H1 (cell line): ENCODE results near the gene ARHGEF16. TPM values are rescaled to one million over a fixed set of nuclear protein-coding genes. Genes with fewer than 3 reads are reported as not detected.

Source experiments
- CTCF ChIA-PET: fragments of 300-600 bp; sonication (Branson Sonifier 250); formaldehyde crosslinking; loops from one replicate; lab custom pipeline; 2021; ENCODE audit not compliant: partially characterized antibody; lab: Charles Lee
- POLR2A ChIA-PET: fragments of 300-600 bp; sonication (Branson Sonifier 250); formaldehyde crosslinking; loops from one replicate; lab custom pipeline; 2021; ENCODE audit warnings: inconsistent platforms; ENCODE audit not compliant: partially characterized antibody; lab: Charles Lee
- DNase-seq, 2 experiments: peaks; one replicate each; pipeline versions ENCODE4 v3.0.0 to v3.0.0-alpha.2; 2010 to 2022; ENCODE audit warnings: low spot score in 2 of 2, low read depth in 1 of 2, mixed read lengths in 1 of 2
- FAIRE-seq: peaks from 2 replicates; lab custom pipeline; 2011; peaks lifted over from hg19 to GRCh38; lab: Jason Lieb, UNC
- H2AFZ ChIP-seq: 2 replicates; pipeline ENCODE4 v1.8.1; 2012; ENCODE audit warnings: low read length, inconsistent platforms
- H2AK5ac ChIP-seq: 2 replicates; pipeline ENCODE4 v1.6.1; 2013; ENCODE audit warnings: low read depth, low read length
- H2BK120ac ChIP-seq: replicated peaks from 2 replicates; pipeline ENCODE3; 2013; ENCODE audit warnings: low read depth, low read length, inconsistent platforms
- H2BK12ac ChIP-seq: 2 replicates; pipeline ENCODE4 v1.6.1; 2013; ENCODE audit warnings: low read depth, low read length
- H2BK15ac ChIP-seq: 2 replicates; pipeline ENCODE4 v1.6.1; 2013; ENCODE audit warnings: low read length
- H2BK20ac ChIP-seq: 2 replicates; pipeline ENCODE4 v1.6.1; 2013; ENCODE audit warnings: low read length
- H2BK5ac ChIP-seq: 2 replicates; pipeline ENCODE4 v1.6.1; 2013; ENCODE audit warnings: low read depth, low read length
- H3K14ac ChIP-seq: 2 replicates; pipeline ENCODE4 v1.6.1; 2013; ENCODE audit warnings: inconsistent platforms; ENCODE audit not compliant: insufficient read length
- H3K18ac ChIP-seq: 2 replicates; pipeline ENCODE4 v1.6.1; 2013; ENCODE audit warnings: low read length; ENCODE audit errors: extremely low read depth
- H3K23ac ChIP-seq: 2 replicates; pipeline ENCODE4 v1.6.1; 2013; ENCODE audit warnings: inconsistent platforms; ENCODE audit not compliant: insufficient read length
- H3K23me2 ChIP-seq: 2 replicates; pipeline ENCODE4 v1.6.1; 2013; ENCODE audit warnings: low read depth, low read length
- H3K27ac ChIP-seq: 2 replicates; pipeline ENCODE4 v1.6.1; 2011; ENCODE audit warnings: low read depth, low read length, inconsistent platforms
- H3K27me3 ChIP-seq, 4 experiments: replicated peaks in 1 of 4; 1 replicate in 1 of 4; 2 replicates in 3 of 4; pipeline versions ENCODE4 v1.6.1 to v1.8.1; 2011 to 2013; ENCODE audit warnings: low read length in 3 of 4, mild to moderate bottlenecking in 3 of 4, inconsistent platforms in 2 of 4, mixed read lengths in 2 of 4, moderate library complexity in 1 of 4; ENCODE audit not compliant: control insufficient read depth in 3 of 4, insufficient read depth in 3 of 4; ENCODE audit errors: extremely low read depth in 1 of 4
- H3K36me3 ChIP-seq, 4 experiments: 2 replicates each; pipeline versions ENCODE4 v1.6.1 to v1.8.1; 2011 to 2013; ENCODE audit warnings: mild to moderate bottlenecking in 4 of 4, low read length in 3 of 4, moderate library complexity in 2 of 4, control low read depth in 1 of 4, inconsistent platforms in 1 of 4; ENCODE audit not compliant: insufficient read depth in 4 of 4, control insufficient read depth in 2 of 4
- H3K4ac ChIP-seq: replicated peaks from 2 replicates; pipeline ENCODE3; 2013; ENCODE audit warnings: low read length, low read depth, mixed read lengths, inconsistent platforms; ENCODE audit not compliant: insufficient read length
- H3K4me1 ChIP-seq, 4 experiments: replicated peaks in 1 of 4; 1 replicate in 1 of 4; 2 replicates in 3 of 4; pipeline versions ENCODE4 v1.6.1 to v1.8.1; 2011 to 2013; ENCODE audit warnings: low read length in 3 of 4, inconsistent platforms in 2 of 4, mixed read lengths in 1 of 4; ENCODE audit not compliant: insufficient read depth in 4 of 4, control insufficient read depth in 3 of 4
- H3K4me2 ChIP-seq, 2 experiments: 2 replicates each; pipeline versions ENCODE4 v1.6.1 to v1.8.1; 2011 to 2013; ENCODE audit warnings: low read depth in 2 of 2, low read length in 2 of 2, control low read depth in 1 of 2, inconsistent platforms in 1 of 2, mild to moderate bottlenecking in 1 of 2; ENCODE audit not compliant: insufficient read depth in 1 of 2
- H3K4me3 ChIP-seq, 4 experiments: fragments of 200-600, 300-600 bp in 1 of 4; sonication (generic), shearing (Covaris generic), sonication (Bioruptor Twin) in 1 of 4; 2 replicates each; pipeline versions ENCODE4 v1.5.1 to v1.8.1; 2011 to 2016; ENCODE audit warnings: low read length in 4 of 4, low read depth in 3 of 4, control low read depth in 2 of 4, inconsistent platforms in 2 of 4, mild to moderate bottlenecking in 2 of 4, mixed read lengths in 1 of 4, moderate library complexity in 1 of 4; ENCODE audit not compliant: insufficient read depth in 2 of 4; ENCODE audit errors: extremely low read depth in 1 of 4
- H3K56ac ChIP-seq: replicated peaks from 2 replicates; pipeline ENCODE3; 2013; ENCODE audit warnings: low read depth, mild to moderate bottlenecking, mixed read lengths, low read length, inconsistent platforms; ENCODE audit not compliant: insufficient read length
- H3K79me1 ChIP-seq: 2 replicates; pipeline ENCODE4 v1.6.1; 2013; ENCODE audit warnings: low read depth, low read length, control low read depth
- H3K79me2 ChIP-seq, 2 experiments: 2 replicates each; pipeline versions ENCODE4 v1.6.1 to v1.8.1; 2012 to 2013; ENCODE audit warnings: low read length in 2 of 2, mild to moderate bottlenecking in 2 of 2, inconsistent platforms in 1 of 2; ENCODE audit not compliant: insufficient read depth in 2 of 2, control insufficient read depth in 1 of 2
- H3K9ac ChIP-seq, 4 experiments: replicated peaks in 1 of 4; 1 replicate in 1 of 4; 2 replicates in 3 of 4; pipeline versions ENCODE4 v1.6.1 to v1.8.1; 2011 to 2013; ENCODE audit warnings: low read depth in 3 of 4, low read length in 3 of 4, control low read depth in 2 of 4, mild to moderate bottlenecking in 2 of 4, moderate library complexity in 2 of 4, inconsistent platforms in 1 of 4; ENCODE audit errors: extremely low read depth in 1 of 4
- H3K9me3 ChIP-seq, 2 experiments: 2 replicates each; pipeline versions ENCODE4 v1.6.1 to v1.8.1; 2012 to 2013; ENCODE audit warnings: mild to moderate bottlenecking in 2 of 2, moderate library complexity in 2 of 2, control low read depth in 1 of 2, inconsistent platforms in 1 of 2, low read depth in 1 of 2, low read length in 1 of 2, mixed read lengths in 1 of 2; ENCODE audit not compliant: insufficient read depth in 2 of 2
- H4K20me1 ChIP-seq, 2 experiments: replicated peaks in 1 of 2; 2 replicates each; pipeline versions ENCODE3 to v1.8.1; 2011 to 2013; ENCODE audit warnings: inconsistent platforms in 2 of 2, low read length in 2 of 2, mild to moderate bottlenecking in 1 of 2; ENCODE audit not compliant: insufficient read depth in 2 of 2, control insufficient read depth in 1 of 2
- H4K5ac ChIP-seq: 2 replicates; pipeline ENCODE4 v1.6.1; 2013; ENCODE audit warnings: low read length, low read depth, mixed read lengths, inconsistent platforms; ENCODE audit not compliant: insufficient read length
- H4K8ac ChIP-seq: 2 replicates; pipeline ENCODE4 v1.8.0; 2013; ENCODE audit warnings: mild to moderate bottlenecking, moderate library complexity, low read length, inconsistent platforms; ENCODE audit not compliant: insufficient read depth; ENCODE audit errors: extremely low read depth
- H4K91ac ChIP-seq: replicated peaks from 2 replicates; pipeline ENCODE3; 2013; ENCODE audit warnings: low read length, mixed read lengths, inconsistent platforms; ENCODE audit not compliant: insufficient read length
- ATF2 ChIP-seq: IDR thresholded peaks from 2 replicates; pipeline ENCODE4 v1.6.1; 2012; ENCODE audit warnings: low read length, inconsistent platforms
- E2F6 ChIP-seq: IDR thresholded peaks from 2 replicates; pipeline ENCODE4 v1.6.1; 2012; ENCODE audit warnings: inconsistent platforms
- HDAC6 ChIP-seq: IDR thresholded peaks from one replicate; pipeline ENCODE4 v1.7.1; 2012; ENCODE audit warnings: low read depth, mild to moderate bottlenecking, inconsistent platforms, low read length, moderate library complexity
- JUN ChIP-seq: IDR thresholded peaks from 2 replicates; pipeline ENCODE4 v1.6.1; 2011; ENCODE audit warnings: low read depth, mild to moderate bottlenecking, improper control_type of control experiment, low read length
- KDM4A ChIP-seq: IDR thresholded peaks from one replicate; pipeline ENCODE4 v1.7.1; 2012; ENCODE audit warnings: low read depth, mild to moderate bottlenecking, moderate library complexity, low read length, inconsistent platforms; ENCODE audit not compliant: severe bottlenecking
- KDM5A ChIP-seq: fragments of 200-600 bp; IDR thresholded peaks from 2 replicates; pipeline ENCODE4 v1.7.1; 2012; ENCODE audit warnings: mild to moderate bottlenecking, low read length, inconsistent platforms, mixed read lengths
- MAFK ChIP-seq: IDR thresholded peaks from 2 replicates; pipeline ENCODE4 v1.6.1; 2012; ENCODE audit warnings: low read depth, mild to moderate bottlenecking, improper control_type of control experiment, low read length
- PHF8 ChIP-seq: fragments of 200-600 bp; sonication (generic); conservative IDR thresholded peaks from 2 replicates; pipeline ENCODE4 v1.7.1; 2012; ENCODE audit warnings: low read depth, mild to moderate bottlenecking, inconsistent platforms, low read length, moderate library complexity
- TCF12 ChIP-seq: IDR thresholded peaks from 2 replicates; pipeline ENCODE4 v1.6.1; 2011; ENCODE audit warnings: low read depth, mild to moderate bottlenecking, low read length
- WGBS, 2 experiments: shearing (Covaris generic) in 1 of 2; methylation state at CpG; one replicate each; pipeline versions ENCODE4 v1.1.6 to v1.1.7; 2013 to 2015; ENCODE audit warnings: low lambda C conversion rate in 2 of 2, mixed read lengths in 2 of 2, inconsistent platforms in 1 of 2, low coverage in 1 of 2, missing lambda C conversion rate in 1 of 2; ENCODE audit not compliant: insufficient replicate concordance in 2 of 2, insufficient coverage in 1 of 2, insufficient read length in 1 of 2; ENCODE audit errors: extremely low coverage in 1 of 2, missing lambda C conversion rate in 1 of 2; 5-methylcytosine and 5-hydroxymethylcytosine counted together
- polyA plus RNA-seq, 7 experiments: library from polyadenylated mRNA; depleted of rRNA in 3 of 7; stranded (reverse) in 5 of 7; unstranded in 2 of 7; fragments of >200 nt in 5 of 7; fragments of 200-250 nt in 2 of 7; gene quantifications; 1 replicate in 5 of 7; 2 replicates in 1 of 7; 4 replicates in 1 of 7; pipeline versions ENCODE4 v1.2.1 to v1.2.3, GENCODE V29; 2011 to 2013; ENCODE audit warnings: missing spikeins in 2 of 7, mixed read lengths in 2 of 7
- total RNA-seq: library from RNA; stranded (reverse); fragmentation: NEBNext Ultra II Directional; extraction: Animal tissue kit (Norgen Biotek cat#: 25700); gene quantifications from 2 replicates; pipeline ENCODE4 v1.2.1, GENCODE V29; 2021

The ARHGEF16 gene
- total and polyA plus RNA-seq, 2 of the 8 experiments (the other 6 are each of a cell fraction or from before 2014, with no cell fraction given) = 18.3 to 20.7 TPM

GRCh38 chr1:3463013-3463385 lies 8.5 kb downstream of the ARHGEF16 start:
- H3K9me3 ChIP-seq = no peaks in the 10 kb centered on the region
- H2AFZ ChIP-seq = no peak overlapping the region
- no peak overlapping the region for H3K14ac ChIP-seq
- 94% methylated on average over 9 of the region's 22 CpGs; no CpG with 5 or more reads in 1 of the 2 experiments for WGBS, 2 experiments
- H3K4ac ChIP-seq = no peak overlapping the region
- no peak overlapping the region for H4K5ac ChIP-seq
- H3K4me2 ChIP-seq = no peak overlapping the region
- no peak overlapping the region for H3K56ac ChIP-seq
- H3K27ac ChIP-seq = no peak overlapping the region
- no peaks in the 10 kb centered on the region for H3K27me3 ChIP-seq
- POLR2A ChIA-PET = interaction anchor here (1.0 to 1.6 kb wide), 2 partner anchors 9 to 10 kb away, joined by 4 to 9 read pairs; no protein-coding TSS in a partner anchor
- H3K36me3 ChIP-seq = no peaks in the 10 kb centered on the region
- no peak overlapping the region for H4K91ac ChIP-seq
- FAIRE-seq (no peak), DNase-seq (no peak)
- 0 out of 2 replicates have a peak overlapping the region, but pooled peaks have one; percentile 44 for H2BK5ac ChIP-seq
- no peaks in the 10 kb centered on the region for H3K79me2 ChIP-seq
- H2AK5ac ChIP-seq = no peak overlapping the region
- peaks cover 0 to 1% (median under 1%) of the 10 kb centered on the region in 4 experiments; a peak in 1 of 7 replicates for H3K4me1 ChIP-seq
- peaks cover 5% of the 10 kb centered on the region; the same call in 1 of the 2 replicates for H3K79me1 ChIP-seq
- no peak overlapping the region for H2BK120ac ChIP-seq
- CTCF ChIA-PET = interaction anchor here (0.7 to 2.8 kb wide), 10 partner anchors 9 to 176 kb away, joined by 3 to 25 read pairs (median 3); no protein-coding TSS in a partner anchor
- H3K23me2 ChIP-seq = no peaks in the 10 kb centered on the region
- no peak overlapping the region for H3K9ac ChIP-seq
- H4K20me1 ChIP-seq = peaks cover 0 to 10% of the 10 kb centered on the region in 2 experiments
- H3K18ac ChIP-seq = no peak overlapping the region
- H3K23ac ChIP-seq = no peak overlapping the region
- no peak overlapping the region for H3K4me3 ChIP-seq
- no peak overlapping the region for H2BK15ac ChIP-seq
- no peak overlapping the region for H2BK12ac ChIP-seq
- no peak overlapping the region for H2BK20ac ChIP-seq
- H4K8ac ChIP-seq = 0 out of 2 replicates have a peak overlapping the region, but pooled peaks have one; percentile 44
- no peak for TF ChIP-seq E2F6
- no peak for TF ChIP-seq HDAC6
- TF ChIP-seq KDM4A = no peak
- TF ChIP-seq TCF12 = no peak
- no peak for TF ChIP-seq JUN
- TF ChIP-seq KDM5A = no peak
- no peak for TF ChIP-seq MAFK
- no peak for TF ChIP-seq PHF8
- TF ChIP-seq ATF2 = no peak
